ENCODE measurements around the gene SNAPC1.

The SNAPC1 gene

GRCh38 chr14:61805451-61805850 is 43.2 kb downstream of the SNAPC1 start:
- TF ChIP-seq REST (IDR thresholded peaks at IDR 0.05; ENCODE audit: insufficient replicate concordance, low read depth) (no peak), POLR2AphosphoS5 (IDR thresholded peaks at IDR 0.05; ENCODE audit: low read depth) (no peak)
- DNase-seq (ENCODE audit: low read depth in 1 of 2, low spot score in 1 of 2) = no peak
- H3K27ac ChIP-seq (replicated peaks) = no peak overlapping the region
- H3K27me3 ChIP-seq (ENCODE audit: insufficient read depth, poor library complexity, severe bottlenecking) = no peaks in the 10 kb centered on the region
- no peak overlapping the region for H3K4me3 ChIP-seq (replicated peaks; ENCODE audit: insufficient read depth, low read length)

GRCh38 chr14:61811882-61812346 is 49.7 kb downstream of the SNAPC1 start:
- no peak overlapping the region for H3K4me3 ChIP-seq (replicated peaks; ENCODE audit: insufficient read depth, low read length)
- H3K27ac ChIP-seq (replicated peaks) = no peak overlapping the region
- TF ChIP-seq GABPA (IDR thresholded peaks at IDR 0.05; ENCODE audit: low read depth) (no peak), POLR2AphosphoS5 (IDR thresholded peaks at IDR 0.05; ENCODE audit: low read depth) (no peak), CTCF (IDR thresholded peaks at IDR 0.05; ENCODE audit: insufficient read depth, low read length) (no peak), REST (IDR thresholded peaks at IDR 0.05; ENCODE audit: insufficient replicate concordance, low read depth) (no peak), SPI1 (IDR thresholded peaks at IDR 0.05; ENCODE audit: borderline replicate concordance, low read depth) (no peak)
- no peak for DNase-seq (ENCODE audit: low read depth in 1 of 2, low spot score in 1 of 2)
- H3K27me3 ChIP-seq (ENCODE audit: insufficient read depth, poor library complexity, severe bottlenecking) = no peaks in the 10 kb centered on the region

- TF ChIP-seq CTCF (IDR thresholded peaks at IDR 0.05; ENCODE audit: insufficient read depth, low read length) = no peak
- no peak for TF ChIP-seq SPI1 (IDR thresholded peaks at IDR 0.05; ENCODE audit: borderline replicate concordance, low read depth)
- no peak for TF ChIP-seq POLR2AphosphoS5 (IDR thresholded peaks at IDR 0.05; ENCODE audit: low read depth)
- no peak for TF ChIP-seq GABPA (IDR thresholded peaks at IDR 0.05; ENCODE audit: low read depth)
- TF ChIP-seq REST (IDR thresholded peaks at IDR 0.05; ENCODE audit: insufficient replicate concordance, low read depth) = no peak
- DNase-seq (ENCODE audit: low read depth in 1 of 2, low spot score in 1 of 2) = no peak
- H3K27me3 ChIP-seq (ENCODE audit: insufficient read depth, poor library complexity, severe bottlenecking) = no peaks in the 10 kb centered on the region
- no peak within 1 kb of the TSS for H3K27ac ChIP-seq (replicated peaks)
- no peak within 1 kb of the TSS for H3K4me3 ChIP-seq (replicated peaks; ENCODE audit: insufficient read depth, low read length)
Observed at GRCh38 chr14:61812347-61813095, 50.3 kb downstream of the SNAPC1 start, which contains the start of gene SYT16. SYT16 (plus strand) TSS chr14:61812703.

Data from HL-60 (cell line).